NCI-H1930 (cell line): Measurements from ENCODE around the gene AKR1D1.
"Not testable (repeated sequence)": the region's sequence is repeated elsewhere in the genome, so short reads cannot be mapped to it uniquely, and the experiment has no call there.

Source experiments
- DNase-seq, 2 experiments: peaks; one replicate each; lab custom pipeline; 2025; lab: John Stamatoyannopoulos, UW

The AKR1D1 gene

GRCh38 chr7:138122162-138122561, 45.9 kb downstream of the AKR1D1 start:
- DNase-seq, result no peak

GRCh38 chr7:138125119-138125518, 48.9 kb downstream of the AKR1D1 start:
- DNase-seq, result no peak

GRCh38 chr7:138125598-138126111, 49.4 kb downstream of the AKR1D1 start:
- DNase-seq, result no peak

- no peak for DNase-seq
These were observed 50.7 kb downstream of the AKR1D1 start for GRCh38 chr7:138126928-138127327.

GRCh38 chr7:138127996-138128395, 51.7 kb downstream of the AKR1D1 start:
- no peak for DNase-seq

- no peak for DNase-seq
These were observed 53.4 kb downstream of the AKR1D1 start for GRCh38 chr7:138129551-138130165.

GRCh38 chr7:138137423-138138171, 61.3 kb downstream of the AKR1D1 start:
- DNase-seq, result no peak

- DNase-seq, result no peak
These were observed 62.0 kb downstream of the AKR1D1 start for GRCh38 chr7:138138244-138138643.

- no peak for DNase-seq
These were observed 66.4 kb downstream of the AKR1D1 start for GRCh38 chr7:138142583-138143201.

GRCh38 chr7:138144958-138145357, 68.7 kb downstream of the AKR1D1 start:
- DNase-seq, result no peak

- not testable (repeated sequence) for DNase-seq
These were observed 70.0 kb downstream of the AKR1D1 start for GRCh38 chr7:138146221-138146620.

- DNase-seq, result not testable (repeated sequence)
These were observed 70.8 kb downstream of the AKR1D1 start for GRCh38 chr7:138146757-138147734.

- no peak for DNase-seq
These were observed 75.7 kb downstream of the AKR1D1 start for GRCh38 chr7:138151731-138152577.

- DNase-seq, result no peak
These were observed 78.4 kb downstream of the AKR1D1 start for GRCh38 chr7:138154661-138155060.

- DNase-seq, result no peak
These were observed 81.4 kb downstream of the AKR1D1 start for GRCh38 chr7:138157702-138158101.

- DNase-seq, result no peak
These were observed 82.7 kb downstream of the AKR1D1 start for GRCh38 chr7:138158739-138159528.

- peak; percentile 97 for DNase-seq
These were observed 85.4 kb downstream of the AKR1D1 start for GRCh38 chr7:138161600-138162081.

- no peak for DNase-seq
These were observed 86.0 kb downstream of the AKR1D1 start for GRCh38 chr7:138162236-138162635.

- no peak for DNase-seq
These were observed 87.5 kb downstream of the AKR1D1 start for GRCh38 chr7:138163800-138164199.

- no peak for DNase-seq
These were observed 88.5 kb downstream of the AKR1D1 start for GRCh38 chr7:138164804-138165203.
